Neural crest cell (in vitro differentiated cells): ENCODE data around the gene INKA1. TPM values are rescaled to one million over a fixed set of nuclear protein-coding genes. Genes with fewer than 3 reads are reported as not detected.

Experiments used
- DNase-seq: peaks from one replicate; pipeline ENCODE4 v3.0.0; 2021; ENCODE audit warnings: low read depth, mixed read lengths, low spot score
- H3K27ac Mint-ChIP-seq: one replicate; pipeline ENCODE4 v1.8.0; 2021; ENCODE audit warnings: mild to moderate bottlenecking, mixed read lengths; ENCODE audit not compliant: unreplicated experiment
- H3K27me3 Mint-ChIP-seq: 2 replicates; pipeline ENCODE4 v1.8.0; 2021; ENCODE audit warnings: low read depth, mild to moderate bottlenecking, mixed read lengths
- H3K36me3 Mint-ChIP-seq: 2 replicates; pipeline ENCODE4 v1.8.0; 2021; ENCODE audit warnings: low read depth, mild to moderate bottlenecking, mixed read lengths
- H3K4me1 Mint-ChIP-seq: 2 replicates; pipeline ENCODE4 v1.8.0; 2021; ENCODE audit warnings: mixed read lengths
- H3K4me3 Mint-ChIP-seq: one replicate; pipeline ENCODE4 v1.8.0; 2021; ENCODE audit warnings: mild to moderate bottlenecking, mixed read lengths
- H3K9me3 Mint-ChIP-seq: 2 replicates; pipeline ENCODE4 v1.8.0; 2021; ENCODE audit warnings: mixed read lengths
- CTCF ChIP-seq: fragments of 200-600 bp; sonication (generic); conservative IDR thresholded peaks from 2 replicates; pipeline ENCODE4 v1.5.0; 2021; ENCODE audit warnings: antibody characterized with exemption, mild to moderate bottlenecking
- long read RNA-seq: library from polyadenylated mRNA; unstranded; transcript quantifications from one replicate; pipeline ENCODE4 v2.0.0, GENCODE V29; 2020
- total RNA-seq: library from RNA; stranded (reverse); gene quantifications from 2 replicates; pipeline ENCODE4 v1.2.1, GENCODE V29; 2021

The INKA1 gene
- 15.5 and 17.3 TPM in 2 replicates for total RNA-seq
- long read RNA-seq, partial matches to known transcripts, result 0 of 1 reads
- long read RNA-seq, other reads (novel, unspliced or antisense), result 0 of 1 reads

- Mint-ChIP-seq H3K27me3 (peaks cover 34% of the 10 kb centered on the region), H3K4me1 (peaks cover 50% of the 10 kb centered on the region), H3K36me3 (no peaks in the 10 kb centered on the region), H3K4me3 (peak within 1 kb of the TSS; percentile 93), H3K27ac (peak within 1 kb of the TSS; percentile 87), H3K9me3 (no peaks in the 10 kb centered on the region)
- peak; percentile 92 for TF ChIP-seq CTCF
- DNase-seq, result peak; percentile 93
Measured at GRCh38 chr3:49802719-49803464, at the start of gene INKA1. Gene INKA1, plus strand, starts transcription at chr3:49803261. Its CDS starts 132 bp downstream, at chr3:49803393.

GRCh38 chr3:49754536-49754935 lies 48.5 kb upstream of the INKA1 start:
- TF ChIP-seq CTCF, result no peak
- Mint-ChIP-seq H3K4me3 (no peak overlapping the region), H3K27me3 (no peaks in the 10 kb centered on the region), H3K36me3 (peaks cover 3% of the 10 kb centered on the region), H3K27ac (no peak overlapping the region), H3K9me3 (no peaks in the 10 kb centered on the region), H3K4me1 (peaks cover 12% of the 10 kb centered on the region)
- DNase-seq, result no peak

DNA sequence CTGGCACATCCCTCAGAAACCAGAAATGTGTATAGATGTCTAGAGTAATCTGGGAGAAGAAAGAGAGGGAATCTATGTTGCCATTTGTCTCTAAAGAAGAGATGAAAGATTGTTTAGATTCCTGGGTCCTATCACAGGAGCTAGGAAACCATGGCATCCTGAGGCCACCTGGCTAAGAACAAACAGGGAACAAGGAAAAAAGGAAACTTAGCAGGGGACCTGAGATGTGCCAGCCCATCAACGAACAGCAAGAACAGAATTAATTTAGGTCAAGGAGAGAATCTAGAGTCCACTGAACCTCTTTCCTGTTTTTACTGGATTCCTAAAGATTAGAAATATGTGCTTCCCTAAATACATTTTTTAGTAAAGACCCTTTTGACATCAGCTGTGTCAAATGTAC lies 47.0 kb upstream of the INKA1 start:
- peaks cover 13% of the 10 kb centered on the region for H3K4me1 Mint-ChIP-seq
- no peak overlapping the region for H3K27ac Mint-ChIP-seq
- TF ChIP-seq CTCF, result no peak
- no peaks in the 10 kb centered on the region for H3K27me3 Mint-ChIP-seq
- H3K9me3 Mint-ChIP-seq, result no peaks in the 10 kb centered on the region
- H3K4me3 Mint-ChIP-seq, result no peak overlapping the region
- no peak for DNase-seq
- peaks cover 3% of the 10 kb centered on the region for H3K36me3 Mint-ChIP-seq

DNA sequence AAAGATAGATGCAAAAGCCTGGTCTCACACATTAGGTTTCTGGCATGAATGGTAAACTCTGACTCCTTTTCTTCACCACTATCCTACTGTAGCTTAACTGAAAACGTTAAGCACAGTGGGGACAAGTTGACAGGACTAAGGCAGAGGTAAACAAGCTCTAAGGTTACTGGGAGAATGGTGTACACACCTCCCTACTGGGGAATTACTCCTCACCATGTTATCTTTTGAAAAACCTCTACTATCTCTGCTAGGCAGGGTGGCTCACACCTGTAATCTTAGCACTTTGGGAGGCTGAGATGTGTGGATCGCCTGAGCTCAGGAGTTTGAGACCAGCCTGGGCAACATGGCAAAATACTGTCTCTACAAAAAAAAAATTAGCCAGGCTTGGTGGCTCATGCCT lies 45.9 kb upstream of the INKA1 start:
- H3K27ac Mint-ChIP-seq, result no peak overlapping the region
- peaks cover 13% of the 10 kb centered on the region for H3K4me1 Mint-ChIP-seq
- no peak for TF ChIP-seq CTCF
- H3K9me3 Mint-ChIP-seq, result no peaks in the 10 kb centered on the region
- peaks cover 3% of the 10 kb centered on the region for H3K36me3 Mint-ChIP-seq
- H3K27me3 Mint-ChIP-seq, result no peaks in the 10 kb centered on the region
- H3K4me3 Mint-ChIP-seq, result no peak overlapping the region
- DNase-seq, result no peak

- Mint-ChIP-seq H3K4me3 (no peak overlapping the region), H3K27me3 (no peaks in the 10 kb centered on the region)
Measured at GRCh38 chr3:49759226-49759625, 43.8 kb upstream of the INKA1 start.

More at GRCh38 chr3:49759226-49759625, 43.8 kb upstream of the INKA1 start:
- H3K9me3 Mint-ChIP-seq, result no peaks in the 10 kb centered on the region
- H3K36me3 Mint-ChIP-seq, result no peaks in the 10 kb centered on the region
- no peak overlapping the region for H3K27ac Mint-ChIP-seq
- H3K4me1 Mint-ChIP-seq, result peaks cover 13% of the 10 kb centered on the region
- TF ChIP-seq CTCF, result no peak
- DNase-seq, result no peak
